ENCODE results near the gene PSPC1.
A peak's percentile ranks its signal among the peaks of the same experiment; 100 is the strongest.
"Not testable (repeated sequence)": the region's sequence is repeated elsewhere in the genome, so short reads cannot be mapped to it uniquely, and the experiment has no call there.

- TF ChIP-seq EP300 (IDR thresholded peaks at IDR 0.05), result not testable (repeated sequence)
- peak in 2 of 3 donors; percentile 77 to 81 for TF ChIP-seq POLR2AphosphoS5 (IDR thresholded peaks at IDR 0.05)
Observed at GRCh38 chr13:19782727-19783682, at the start of gene PSPC1.
